SK-N-SH treated with all-trans-retinoic acid at 6 μM for 48 hours (cell line): ENCODE results near the gene ZNF423.

Source experiments
- ATAC-seq: fragments of 200-7000 bp; cut with Tn5 transposase; 3 replicates; pipeline ENCODE4 v1.9.1; 2020; ENCODE audit warnings: mild to moderate bottlenecking, moderate library complexity
- ARNTL ChIP-seq: fragments of 450-650 bp; formaldehyde crosslinking; IDR thresholded peaks from 2 replicates; pipeline ENCODE4 v1.5.0; 2020; ENCODE audit warnings: low read depth, mild to moderate bottlenecking, moderate library complexity, borderline replicate concordance
- BACH2 ChIP-seq: fragments of 250-450 bp; sonication (Bioruptor Pico); IDR thresholded peaks from 2 replicates; pipeline ENCODE4 v1.9.0; 2021; ENCODE audit warnings: mild to moderate bottlenecking, borderline replicate concordance
- CREB5 ChIP-seq: fragments of 250-450 bp; sonication (Bioruptor Pico); IDR thresholded peaks from 2 replicates; pipeline ENCODE4 v1.5.1; 2020; ENCODE audit warnings: low read depth, mild to moderate bottlenecking, moderate library complexity
- CSDC2 ChIP-seq: fragments of 250-450 bp; sonication (Bioruptor Pico); IDR thresholded peaks from 2 replicates; pipeline ENCODE4 v1.5.0; 2020; ENCODE audit warnings: mild to moderate bottlenecking, moderate library complexity
- ESRRG ChIP-seq: fragments of 250-450 bp; sonication (Bioruptor Pico); IDR thresholded peaks from 2 replicates; pipeline ENCODE4 v1.6.1; 2021; ENCODE audit warnings: mild to moderate bottlenecking
- GLIS3 ChIP-seq: fragments of 250-450 bp; sonication (Bioruptor Pico); IDR thresholded peaks from 2 replicates; pipeline ENCODE4 v1.5.0; 2020; ENCODE audit warnings: mild to moderate bottlenecking, moderate library complexity
- ISL1 ChIP-seq: fragments of 250-450 bp; sonication (Bioruptor Pico); IDR thresholded peaks from 2 replicates; pipeline ENCODE4 v2.1.2; 2022; ENCODE audit warnings: mild to moderate bottlenecking, moderate library complexity
- OSR1 ChIP-seq: fragments of 250-450 bp; sonication (Bioruptor Pico); IDR thresholded peaks from 2 replicates; pipeline ENCODE4 v1.8.0; 2022; ENCODE audit warnings: moderate library complexity, mild to moderate bottlenecking, inconsistent platforms
- RARB ChIP-seq: fragments of 250-450 bp; sonication (Bioruptor Pico); IDR thresholded peaks from 2 replicates; pipeline ENCODE4 v1.8.0; 2021; ENCODE audit warnings: mild to moderate bottlenecking, moderate library complexity
- SNAI2 ChIP-seq: fragments of 250-450 bp; sonication (Bioruptor Pico); IDR thresholded peaks from 2 replicates; pipeline ENCODE4 v1.5.0; 2020; ENCODE audit warnings: mild to moderate bottlenecking, moderate library complexity
- TCF4 ChIP-seq: fragments of 250-450 bp; sonication (Bioruptor Pico); IDR thresholded peaks from 2 replicates; pipeline ENCODE4 v1.8.0; 2021; ENCODE audit warnings: mild to moderate bottlenecking, moderate library complexity, borderline replicate concordance
- TOX ChIP-seq: fragments of 250-450 bp; sonication (Bioruptor Pico); IDR thresholded peaks from 2 replicates; pipeline ENCODE4 v1.8.0; 2021; ENCODE audit warnings: mild to moderate bottlenecking, moderate library complexity, borderline replicate concordance
- TSHZ2 ChIP-seq: fragments of 250-450 bp; sonication (Bioruptor Pico); IDR thresholded peaks from 2 replicates; pipeline ENCODE4 v1.5.0; 2020; ENCODE audit warnings: mild to moderate bottlenecking, moderate library complexity
- ZC3H10 ChIP-seq: fragments of 250-450 bp; sonication (Bioruptor Pico); IDR thresholded peaks from 2 replicates; pipeline ENCODE4 v1.5.1; 2021; ENCODE audit warnings: mild to moderate bottlenecking, moderate library complexity
- ZFP30 ChIP-seq: fragments of 450-650 bp; formaldehyde crosslinking; IDR thresholded peaks from 2 replicates; pipeline ENCODE4 v1.5.0; 2022; ENCODE audit warnings: mild to moderate bottlenecking, moderate library complexity
- ZNF565 ChIP-seq: fragments of 450-650 bp; formaldehyde crosslinking; conservative IDR thresholded peaks from 2 replicates; pipeline ENCODE4 v1.5.0; 2020; ENCODE audit warnings: low read depth, mild to moderate bottlenecking, moderate library complexity
- ZNF70 ChIP-seq: fragments of 450-650 bp; formaldehyde crosslinking; IDR thresholded peaks from 2 replicates; pipeline ENCODE4 v1.5.0; 2020; ENCODE audit warnings: mild to moderate bottlenecking, moderate library complexity
- ZNF8 ChIP-seq: fragments of 450-650 bp; formaldehyde crosslinking; IDR thresholded peaks from 2 replicates; pipeline ENCODE4 v1.5.0; 2020; ENCODE audit warnings: mild to moderate bottlenecking, moderate library complexity
- TF ChIP-seq, protein P1 (sequence below): fragments of 250-450 bp; sonication (Bioruptor Pico); IDR thresholded peaks from 2 replicates; pipeline ENCODE4 v1.5.1; 2021; ENCODE audit warnings: mild to moderate bottlenecking, moderate library complexity
- TF ChIP-seq, protein P2 (sequence below): fragments of 250-450 bp; sonication (Bioruptor Pico); IDR thresholded peaks from 2 replicates; pipeline ENCODE4 v1.8.0; 2020; ENCODE audit warnings: mild to moderate bottlenecking, moderate library complexity, borderline replicate concordance

Gene ZNF423

DNA sequence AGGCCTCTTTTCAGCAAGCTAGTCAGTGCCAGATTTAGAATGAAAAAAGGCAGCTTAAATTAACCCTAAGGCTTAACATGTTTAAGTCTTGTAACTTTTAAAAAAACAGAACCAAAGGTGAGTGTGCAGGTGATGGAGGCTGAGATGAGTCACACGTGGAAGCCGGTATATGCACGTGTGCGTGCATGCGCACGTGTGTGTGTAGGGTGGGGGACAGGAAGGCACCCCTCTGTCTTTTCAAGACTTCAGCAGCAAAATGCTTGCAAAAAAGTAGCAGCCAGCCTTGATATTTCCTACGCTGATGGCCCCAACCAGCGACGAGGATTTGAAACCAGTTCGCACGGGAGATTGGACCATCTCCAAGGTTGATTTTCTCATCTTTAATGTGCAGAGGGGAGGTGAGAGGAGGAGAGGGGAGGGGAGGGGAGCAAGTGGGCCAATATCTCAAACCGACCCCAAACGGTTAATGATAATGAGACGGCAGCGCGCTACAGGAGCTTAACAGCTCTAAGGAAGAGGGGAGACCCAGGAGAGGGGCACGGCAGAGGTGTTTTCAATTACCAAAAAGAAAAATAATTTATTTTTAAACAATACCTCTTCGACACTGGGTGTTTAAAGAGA lies 154.7 kb downstream of the ZNF423 start (continued):
- TF ChIP-seq, protein P1, sequence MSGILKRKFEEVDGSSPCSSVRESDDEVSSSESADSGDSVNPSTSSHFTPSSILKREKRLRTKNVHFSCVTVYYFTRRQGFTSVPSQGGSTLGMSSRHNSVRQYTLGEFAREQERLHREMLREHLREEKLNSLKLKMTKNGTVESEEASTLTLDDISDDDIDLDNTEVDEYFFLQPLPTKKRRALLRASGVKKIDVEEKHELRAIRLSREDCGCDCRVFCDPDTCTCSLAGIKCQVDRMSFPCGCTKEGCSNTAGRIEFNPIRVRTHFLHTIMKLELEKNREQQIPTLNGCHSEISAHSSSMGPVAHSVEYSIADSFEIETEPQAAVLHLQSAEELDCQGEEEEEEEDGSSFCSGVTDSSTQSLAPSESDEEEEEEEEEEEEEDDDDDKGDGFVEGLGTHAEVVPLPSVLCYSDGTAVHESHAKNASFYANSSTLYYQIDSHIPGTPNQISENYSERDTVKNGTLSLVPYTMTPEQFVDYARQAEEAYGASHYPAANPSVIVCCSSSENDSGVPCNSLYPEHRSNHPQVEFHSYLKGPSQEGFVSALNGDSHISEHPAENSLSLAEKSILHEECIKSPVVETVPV (CRISPR knock-in tag) = no peak

DNA sequence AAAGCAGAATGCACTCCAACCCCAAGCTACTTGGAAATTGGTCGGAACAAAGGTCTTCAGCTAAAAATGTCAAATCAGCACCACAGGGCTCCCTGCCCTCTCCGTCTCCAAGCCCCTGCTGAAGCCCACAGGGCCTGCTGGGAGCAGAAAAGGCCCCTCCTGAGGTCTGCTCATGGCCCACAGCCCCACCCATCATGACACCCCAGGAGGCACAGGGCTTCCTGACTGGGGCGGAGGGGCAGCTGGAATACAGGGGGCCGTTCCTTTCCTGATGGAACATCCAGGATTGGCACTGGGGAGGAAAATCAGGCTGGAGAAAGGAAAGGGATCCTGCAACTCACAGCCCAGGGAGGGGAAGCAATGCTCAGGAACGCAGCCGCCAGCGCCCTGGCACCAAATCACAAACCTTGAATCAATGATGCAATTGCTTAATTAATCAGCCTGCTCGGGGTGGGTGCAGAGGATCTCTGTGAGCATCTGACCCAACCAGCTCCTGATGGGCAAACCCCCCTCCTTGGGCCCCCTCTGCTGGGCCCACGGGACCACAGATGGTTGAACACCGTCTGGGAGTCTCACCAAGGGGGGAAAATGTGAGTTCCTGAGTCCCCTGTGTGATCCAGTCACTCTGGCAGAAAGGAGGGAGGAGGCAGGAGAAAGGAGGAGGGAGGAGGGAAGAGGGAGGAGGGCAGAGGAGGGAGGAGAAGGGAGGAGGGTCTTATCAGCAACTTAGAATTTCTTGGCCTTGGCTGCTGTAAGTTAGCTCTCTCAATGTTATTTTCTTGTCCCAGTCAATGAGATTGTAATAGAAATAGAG lies 155.5 kb downstream of the ZNF423 start:
- ATAC-seq = no peak
- TF ChIP-seq ARNTL (CRISPR knock-in tag) (no peak), ZNF8 (CRISPR knock-in tag) (no peak), ISL1 (no peak), TCF4 (CRISPR knock-in tag) (no peak), CSDC2 (CRISPR knock-in tag) (no peak), OSR1 (no peak), ZFP30 (CRISPR knock-in tag) (no peak), ESRRG (CRISPR knock-in tag) (no peak), BACH2 (CRISPR knock-in tag) (no peak), GLIS3 (CRISPR knock-in tag) (no peak), RARB (CRISPR knock-in tag) (no peak), SNAI2 (CRISPR knock-in tag) (no peak), TSHZ2 (no peak), ZNF565 (CRISPR knock-in tag) (no peak)

DNA sequence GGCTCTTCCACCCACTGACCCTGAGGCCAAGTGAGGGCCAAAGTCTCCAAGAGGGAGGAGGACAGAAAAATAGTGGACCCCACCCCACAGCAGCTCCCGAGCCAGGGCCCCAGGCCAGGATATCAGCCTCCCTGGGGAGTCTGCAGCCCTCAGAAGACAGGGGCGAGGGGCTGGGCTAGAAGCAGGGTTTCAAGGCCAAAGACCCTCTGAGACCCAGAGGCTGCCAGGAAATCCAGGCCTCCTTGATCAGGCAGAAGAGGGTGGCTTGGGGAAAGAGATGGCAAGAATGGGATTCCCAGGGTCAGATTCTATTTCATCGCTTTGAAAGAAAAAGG lies 156.1 kb downstream of the ZNF423 start:
- no peak for TF ChIP-seq SNAI2 (CRISPR knock-in tag)
- TF ChIP-seq ZNF8 (CRISPR knock-in tag) = no peak
- no peak for TF ChIP-seq ISL1
- no peak for TF ChIP-seq RARB (CRISPR knock-in tag)
- no peak for TF ChIP-seq ARNTL (CRISPR knock-in tag)
- TF ChIP-seq TOX (CRISPR knock-in tag) = no peak
- TF ChIP-seq, protein P2, sequence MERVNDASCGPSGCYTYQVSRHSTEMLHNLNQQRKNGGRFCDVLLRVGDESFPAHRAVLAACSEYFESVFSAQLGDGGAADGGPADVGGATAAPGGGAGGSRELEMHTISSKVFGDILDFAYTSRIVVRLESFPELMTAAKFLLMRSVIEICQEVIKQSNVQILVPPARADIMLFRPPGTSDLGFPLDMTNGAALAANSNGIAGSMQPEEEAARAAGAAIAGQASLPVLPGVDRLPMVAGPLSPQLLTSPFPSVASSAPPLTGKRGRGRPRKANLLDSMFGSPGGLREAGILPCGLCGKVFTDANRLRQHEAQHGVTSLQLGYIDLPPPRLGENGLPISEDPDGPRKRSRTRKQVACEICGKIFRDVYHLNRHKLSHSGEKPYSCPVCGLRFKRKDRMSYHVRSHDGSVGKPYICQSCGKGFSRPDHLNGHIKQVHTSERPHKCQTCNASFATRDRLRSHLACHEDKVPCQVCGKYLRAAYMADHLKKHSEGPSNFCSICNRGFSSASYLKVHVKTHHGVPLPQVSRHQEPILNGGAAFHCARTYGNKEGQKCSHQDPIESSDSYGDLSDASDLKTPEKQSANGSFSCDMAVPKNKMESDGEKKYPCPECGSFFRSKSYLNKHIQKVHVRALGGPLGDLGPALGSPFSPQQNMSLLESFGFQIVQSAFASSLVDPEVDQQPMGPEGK (CRISPR knock-in tag) = no peak
- TF ChIP-seq OSR1 = no peak
- TF ChIP-seq, protein P1 (CRISPR knock-in tag) = no peak
- no peak for TF ChIP-seq ZNF70 (CRISPR knock-in tag)
- no peak for TF ChIP-seq BACH2 (CRISPR knock-in tag)
- TF ChIP-seq GLIS3 (CRISPR knock-in tag) = no peak
- TF ChIP-seq CREB5 (CRISPR knock-in tag) = no peak
- TF ChIP-seq ZC3H10 = no peak
- ATAC-seq = no peak
